Posterior cingulate gyrus (tissue), 11 donors: Measurements from ENCODE around the gene TFCP2.
A peak's percentile ranks its signal among the peaks of the same experiment; 100 is the strongest.

Experiments used
- DNase-seq, 10 donors: peaks; one replicate each; pipeline versions ENCODE4 v3.0.0 to v3.0.0-alpha.2; 2020 to 2021; ENCODE audit warnings: mixed read lengths in 3 of 10
- intact Hi-C: fragments of 100-400 bp; cut with DNase I; formaldehyde crosslinking; loops from one replicate; pipeline ENCODE4 v1.15.1; 2023

TFCP2 gene

GRCh38 chr12:51163795-51164194 lies 9.1 kb downstream of the TFCP2 start:
- intact Hi-C loops, result no loop called here
- DNase-seq, result no peak

DNA sequence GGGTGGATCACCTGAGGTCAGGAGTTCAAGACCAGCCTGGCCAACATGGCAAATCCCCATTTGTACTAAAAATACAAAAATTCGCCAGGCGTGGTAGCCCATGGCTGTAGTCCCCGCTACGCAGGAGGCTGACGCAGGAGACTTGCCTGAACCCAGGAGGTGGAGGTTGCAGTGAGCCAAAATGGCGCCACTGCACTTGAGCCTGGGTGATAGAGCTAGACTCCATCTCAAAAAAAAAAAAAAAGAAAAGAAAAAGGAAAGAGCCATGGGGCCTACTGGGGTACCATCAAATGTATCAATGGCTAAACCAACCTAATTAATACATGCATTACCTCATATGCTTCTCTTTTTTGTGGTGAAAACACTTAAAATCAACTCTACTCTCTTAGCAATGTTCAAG lies 10.7 kb downstream of the TFCP2 start:
- intact Hi-C loops, result no loop called here
- no peak for DNase-seq

- intact Hi-C loops, result no loop called here
- no peak for DNase-seq
These were observed 12.0 kb downstream of the TFCP2 start for GRCh38 chr12:51160814-51161459.

DNA sequence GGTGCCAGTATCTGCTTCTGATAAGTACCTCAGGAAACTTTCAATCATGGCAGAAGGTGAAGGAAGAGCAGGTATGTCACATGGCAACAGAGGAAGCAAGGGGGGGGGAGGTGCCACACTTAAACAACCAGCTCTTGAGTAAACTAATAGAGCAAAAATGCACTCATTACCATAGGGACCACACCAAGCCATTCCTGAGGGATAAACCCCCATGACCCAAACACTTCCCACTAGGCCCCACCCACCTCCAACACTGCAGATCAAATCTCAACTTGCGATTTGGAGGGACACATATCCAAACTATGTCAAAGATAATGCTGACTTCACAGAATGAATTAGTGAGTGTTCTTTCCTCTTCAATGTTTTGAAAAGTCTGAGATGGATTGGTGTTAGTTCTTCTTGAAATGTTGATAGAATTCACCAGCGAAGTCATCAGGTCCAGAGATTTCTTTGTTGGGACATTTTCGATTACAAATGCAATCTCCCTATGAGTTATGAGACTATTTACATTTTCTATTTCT lies 16.6 kb downstream of the TFCP2 start:
- intact Hi-C loops, result no loop called here
- no peak for DNase-seq

DNA sequence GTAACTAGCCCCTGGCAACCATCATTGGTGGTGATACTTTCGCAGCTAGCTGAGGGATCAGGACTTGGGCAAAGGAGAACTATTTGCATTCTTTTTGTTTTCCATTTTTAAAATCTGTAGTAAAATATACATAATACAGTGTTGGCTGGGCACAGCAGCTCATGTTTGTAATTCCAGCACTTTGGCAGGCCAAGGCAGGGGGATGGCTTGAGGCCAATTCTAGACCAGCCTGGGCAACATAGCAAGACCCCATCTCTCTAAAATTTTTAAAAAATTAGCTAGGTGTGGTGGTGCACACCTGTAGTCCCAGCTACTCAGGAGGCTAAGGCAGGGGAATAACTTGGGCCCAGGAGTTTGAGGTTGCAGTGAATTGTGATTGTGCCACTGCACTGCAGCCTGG lies 20.0 kb downstream of the TFCP2 start:
- DNase-seq, result no peak
- intact Hi-C loops, result no loop called here

DNA sequence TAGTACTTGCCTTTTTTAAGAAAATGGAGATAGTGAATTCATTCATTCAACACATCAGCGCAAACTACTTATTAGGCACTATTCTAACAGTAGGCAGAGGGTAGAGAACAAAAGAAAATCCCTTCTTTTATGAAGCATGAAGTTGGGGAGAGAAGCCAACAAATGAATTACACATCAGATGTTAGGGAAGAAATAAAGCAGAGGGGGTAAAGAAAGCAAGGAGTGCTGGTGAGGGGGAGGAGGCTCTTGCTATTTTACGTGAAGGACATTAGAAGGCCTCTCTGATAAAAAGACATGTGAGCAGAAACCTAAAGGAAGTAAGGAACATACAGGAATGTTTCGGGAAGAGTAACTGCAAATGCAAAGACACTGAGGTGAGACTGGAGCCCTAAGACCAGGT lies 22.2 kb downstream of the TFCP2 start:
- no peak for DNase-seq
- intact Hi-C loops, result no loop called here

DNA sequence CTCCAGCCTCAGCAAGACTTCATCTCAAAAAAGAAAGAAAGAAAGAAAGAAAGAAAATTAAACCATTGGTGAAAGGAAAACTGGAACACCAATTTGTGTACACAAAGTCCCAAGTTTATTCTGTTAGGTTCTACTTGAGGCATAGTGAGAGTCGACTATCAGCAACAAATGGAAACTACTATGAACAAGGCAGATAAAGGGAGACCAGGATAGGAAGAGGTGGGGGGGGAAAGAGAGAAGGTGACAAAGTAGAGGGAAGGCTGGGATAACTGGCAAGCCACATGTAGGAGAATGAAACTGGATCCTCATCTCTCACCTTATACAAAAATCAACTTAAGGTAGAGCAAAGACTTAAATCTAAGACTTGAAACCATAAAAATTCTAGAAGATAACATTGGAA lies 25.6 kb downstream of the TFCP2 start:
- intact Hi-C loops, result no loop called here

DNA sequence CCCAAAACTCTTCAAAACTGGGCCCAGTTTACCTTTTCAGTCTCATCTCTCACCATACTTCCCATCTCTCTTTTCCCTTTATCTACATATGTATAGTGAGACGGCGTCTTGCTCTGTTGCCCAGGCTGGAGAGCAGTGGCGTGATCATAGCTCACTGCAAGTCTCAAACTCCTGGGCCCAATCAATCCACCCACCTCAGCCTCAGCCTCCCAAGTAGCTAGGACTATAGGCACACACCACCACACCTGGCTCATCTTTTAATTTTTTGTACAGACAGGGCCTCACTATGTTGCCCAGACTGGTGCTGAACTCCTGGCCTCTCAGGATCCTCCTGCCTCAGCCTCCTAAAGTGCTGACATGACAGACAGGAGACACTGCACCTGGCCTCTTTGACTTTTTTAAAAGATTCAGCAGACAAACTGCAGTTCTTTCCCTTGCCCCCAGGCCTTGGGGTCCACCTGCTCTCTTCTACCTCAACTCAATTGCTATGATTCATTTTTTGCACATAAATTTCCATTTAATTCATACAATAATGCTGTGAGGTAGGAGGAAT lies 33.6 kb downstream of the TFCP2 start:
- intact Hi-C loops, result no loop called here
- no peak for DNase-seq

More for the DNA sequence above, 25.6 kb downstream of the TFCP2 start:
- no peak for DNase-seq

DNA sequence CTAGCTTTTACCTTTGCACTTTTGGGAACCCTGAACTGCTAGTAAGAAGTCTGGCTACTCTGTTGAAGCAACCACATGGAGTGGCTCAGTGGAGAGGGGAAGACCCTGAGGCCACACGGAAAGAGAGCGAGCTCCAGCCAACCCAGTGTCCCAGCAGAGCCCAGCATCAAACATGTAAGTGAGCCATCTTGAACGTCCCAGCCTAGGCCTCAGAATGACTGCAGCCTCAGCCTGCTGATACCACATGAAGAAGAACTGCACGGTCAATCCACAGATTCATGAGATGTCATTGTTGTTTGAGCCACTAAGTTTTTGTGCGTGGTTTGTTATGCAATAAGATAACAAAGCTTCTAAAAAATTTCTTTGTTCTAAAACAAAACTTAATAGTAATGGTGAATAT lies 40.2 kb downstream of the TFCP2 start:
- intact Hi-C loops, result no loop called here
- DNase-seq, result no peak

DNA sequence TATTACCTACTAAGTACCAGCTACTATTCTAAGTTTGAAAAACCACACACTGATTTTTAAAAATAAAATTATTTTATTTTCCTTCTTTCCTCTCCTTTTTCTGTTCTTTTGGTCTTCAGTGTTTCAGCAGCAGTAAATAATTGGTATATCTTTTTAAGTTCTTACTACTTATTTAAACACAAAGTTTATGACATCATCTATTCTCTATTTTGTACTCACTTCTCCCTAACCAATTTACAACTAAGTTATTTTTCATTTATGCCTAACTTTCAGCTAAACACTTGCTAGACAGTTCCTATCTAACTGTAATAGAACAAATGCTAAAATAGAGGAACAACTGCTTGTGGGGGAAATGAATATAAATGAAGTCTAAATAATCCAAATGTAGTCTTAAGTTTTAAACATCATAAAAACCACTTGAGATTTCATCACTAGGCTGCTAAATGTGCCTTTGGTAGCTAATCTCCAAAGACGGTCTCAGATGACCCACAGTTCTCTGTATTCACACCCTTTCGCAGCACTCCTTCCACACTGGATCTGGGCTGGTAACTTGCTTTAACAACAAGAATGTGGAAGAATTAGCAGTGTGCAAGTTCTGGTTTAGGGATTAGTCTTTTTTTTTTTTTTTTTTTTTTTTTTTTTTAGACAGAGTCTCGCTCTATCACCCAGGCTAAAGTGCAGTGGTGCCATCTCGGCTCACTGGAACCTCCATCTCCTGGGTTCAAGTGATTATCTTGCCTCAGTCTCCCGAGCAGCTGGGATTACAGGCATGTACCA lies 41.0 kb downstream of the TFCP2 start:
- no peak for DNase-seq
- intact Hi-C loops, result no loop called here

DNA sequence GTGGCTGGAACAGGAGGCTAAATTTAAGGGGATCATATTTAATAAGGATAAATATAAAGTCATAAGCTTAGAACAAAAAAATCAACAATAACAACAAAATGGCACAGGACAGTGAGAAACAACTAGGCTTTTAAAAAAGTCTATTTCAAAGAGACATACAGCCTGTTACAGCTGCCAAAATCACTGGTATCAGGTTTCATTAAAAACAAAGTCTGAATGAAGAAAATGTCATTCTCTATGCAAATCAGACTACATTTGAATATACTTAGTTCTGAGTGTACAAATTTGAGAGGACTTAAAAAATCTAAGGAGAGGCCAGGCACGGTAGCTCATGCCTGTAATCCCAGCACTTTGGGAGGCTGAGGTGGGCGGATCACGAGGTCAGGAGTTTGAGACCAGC lies 44.0 kb downstream of the TFCP2 start:
- intact Hi-C loops, result no loop called here
- DNase-seq, result no peak

DNA sequence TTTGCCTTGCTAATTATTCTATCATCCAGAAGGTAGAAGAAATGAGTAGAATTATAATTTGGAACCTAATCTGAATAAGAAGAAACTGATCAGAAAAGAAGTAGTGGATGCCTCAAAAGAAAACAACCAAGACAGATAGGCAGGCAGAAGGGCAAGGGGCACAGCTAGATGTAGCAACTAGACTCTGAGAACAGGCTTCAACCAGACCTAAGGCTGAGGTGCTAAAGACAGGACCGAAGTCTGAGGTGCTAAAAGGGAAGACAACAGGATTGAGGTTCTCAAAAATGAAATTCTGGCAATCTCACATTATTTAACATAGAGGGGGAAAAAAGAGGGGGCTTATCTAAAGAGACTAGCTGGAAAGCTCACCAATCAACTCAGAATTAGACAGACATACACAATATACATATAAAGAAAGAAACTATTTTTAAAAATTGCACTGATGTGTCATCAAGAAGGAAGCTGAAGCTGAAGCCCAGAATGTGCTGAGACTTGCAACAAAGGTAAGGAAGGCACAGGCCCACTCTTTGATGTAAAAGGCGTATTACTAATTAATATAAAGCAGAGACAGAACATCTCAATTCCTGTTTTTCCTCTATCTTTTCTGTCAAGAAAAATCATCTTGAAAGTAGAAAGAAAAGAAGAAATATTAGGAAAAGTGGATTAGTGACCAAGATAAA lies 45.7 kb downstream of the TFCP2 start:
- DNase-seq, result no peak
- intact Hi-C loops, result no loop called here

- intact Hi-C loops, result no loop called here
- DNase-seq, result no peak
These were observed 46.6 kb downstream of the TFCP2 start for GRCh38 chr12:51126297-51126696.

GRCh38 chr12:51124504-51124903 lies 48.4 kb downstream of the TFCP2 start:
- DNase-seq, result peak in 3 of 10 donors; percentile 9 to 15 (median 14)
- intact Hi-C loops, result no loop called here

GRCh38 chr12:51122844-51123243 lies 50.1 kb downstream of the TFCP2 start:
- no peak for DNase-seq
- intact Hi-C loops, result no loop called here

DNA sequence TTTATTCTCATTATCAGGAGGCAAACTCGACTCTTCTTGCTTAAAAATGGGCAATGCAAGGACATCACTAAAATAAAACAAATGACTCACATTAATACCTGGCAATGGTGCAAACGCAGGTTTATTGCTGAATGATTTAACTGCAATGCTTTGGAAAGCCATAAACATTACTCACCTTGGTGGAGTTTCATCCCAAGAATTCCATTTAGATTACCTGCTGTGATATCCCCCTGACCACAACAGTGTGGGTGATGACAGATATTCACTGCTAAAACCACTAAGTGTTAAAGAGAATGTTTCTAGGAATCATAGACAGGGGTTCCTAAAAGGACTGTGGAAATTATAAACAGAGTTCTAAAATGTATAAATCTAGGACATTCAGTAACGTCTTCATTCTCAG lies 54.2 kb downstream of the TFCP2 start:
- DNase-seq, result no peak
- intact Hi-C loops, result no loop called here

- intact Hi-C loops, result no loop called here
- no peak for DNase-seq
These were observed 57.4 kb downstream of the TFCP2 start for GRCh38 chr12:51115533-51115932.

GRCh38 chr12:51108136-51108535 lies 64.8 kb downstream of the TFCP2 start:
- DNase-seq, result no peak
- intact Hi-C loops, result no loop called here

GRCh38 chr12:51103977-51104376 lies 69.0 kb downstream of the TFCP2 start:
- intact Hi-C loops, result no loop called here
- DNase-seq, result no peak

DNA sequence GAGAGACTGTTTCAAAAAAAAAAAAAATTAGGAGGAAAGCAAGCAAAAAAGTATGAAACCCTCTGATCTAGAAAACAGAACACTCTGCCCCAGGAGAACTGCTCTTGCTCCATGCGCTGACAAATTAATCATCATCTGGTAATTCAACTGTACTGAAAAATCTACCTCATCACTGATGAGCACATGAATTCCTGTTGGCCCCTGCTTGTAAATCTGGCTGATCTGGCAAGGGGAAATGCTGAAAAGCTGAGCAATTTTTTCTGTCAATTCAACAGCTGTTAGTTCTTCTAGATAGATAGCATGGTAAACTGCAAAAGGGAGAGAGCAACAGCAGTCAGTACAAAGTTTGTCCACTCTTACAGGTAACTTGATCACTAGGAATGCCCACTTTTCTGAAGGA lies 74.3 kb downstream of the TFCP2 start:
- intact Hi-C loops, result no loop called here
- no peak for DNase-seq

DNA sequence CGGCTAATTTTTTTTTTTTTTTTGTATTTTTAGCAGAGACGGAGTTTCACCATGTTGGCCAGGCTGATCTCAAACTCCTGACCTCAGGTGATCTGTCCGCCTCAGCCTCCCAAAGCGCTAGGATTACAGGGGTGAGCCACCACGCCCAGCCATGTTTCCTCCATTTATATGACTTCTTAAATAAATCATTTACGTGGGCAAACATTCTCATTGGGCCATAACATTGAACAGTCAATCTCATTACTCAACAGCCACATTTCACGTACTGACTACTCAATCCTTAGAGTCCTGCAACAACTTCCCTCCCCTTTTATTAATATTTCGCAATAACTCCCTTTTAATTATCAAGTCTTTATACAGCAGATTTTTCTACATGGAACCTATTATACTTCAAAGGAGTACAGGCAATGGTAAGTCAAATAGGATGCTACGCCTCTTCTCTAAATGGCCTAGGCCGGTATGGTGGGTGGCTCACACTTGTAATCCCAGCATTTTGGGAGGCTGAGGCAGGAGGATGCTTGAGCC lies 82.2 kb downstream of the TFCP2 start:
- no peak for DNase-seq
- intact Hi-C loops, result no loop called here
